ENCODE data around the gene ZNF22.
"Not testable (repeated sequence)": the region's sequence is repeated elsewhere in the genome, so short reads cannot be mapped to it uniquely, and the experiment has no call there.

ZNF22 gene

GRCh38 chr10:45006276-45007030 is 5.7 kb downstream of the ZNF22 start:
- H3K27me3 ChIP-seq (ENCODE audit: insufficient read depth, low read length) = no peaks in the 10 kb centered on the region
- H3K27ac ChIP-seq (ENCODE audit: low read length) = no peak overlapping the region
- H3K4me3 ChIP-seq (ENCODE audit: low read length) = no peak overlapping the region
- H3K36me3 ChIP-seq (ENCODE audit: insufficient read depth, low read depth, low read length) = peaks cover 26% of the 10 kb centered on the region
- no peak overlapping the region for H3K9ac ChIP-seq (ENCODE audit: low read depth, low read length)
- no peaks in the 10 kb centered on the region for H3K9me3 ChIP-seq (ENCODE audit: insufficient read depth, low read depth, low read length)
- peaks cover 7% of the 10 kb centered on the region; the same call in 1 of the 2 replicates for H3K4me1 ChIP-seq (ENCODE audit: insufficient read depth, low read length)

- H3K4me3 ChIP-seq (ENCODE audit: low read length) = no peak overlapping the region
- H3K27me3 ChIP-seq (ENCODE audit: insufficient read depth, low read length) = no peaks in the 10 kb centered on the region
- no peak overlapping the region for H3K27ac ChIP-seq (ENCODE audit: low read length)
- H3K36me3 ChIP-seq (ENCODE audit: insufficient read depth, low read depth, low read length) = peaks cover 19% of the 10 kb centered on the region
- H3K4me1 ChIP-seq (ENCODE audit: insufficient read depth, low read length) = no peaks in the 10 kb centered on the region; the same call in 1 of the 2 replicates
- H3K9me3 ChIP-seq (ENCODE audit: insufficient read depth, low read depth, low read length) = no peaks in the 10 kb centered on the region
- H3K9ac ChIP-seq (ENCODE audit: low read depth, low read length) = no peak overlapping the region
Measured at GRCh38 chr10:45008524-45009161, 7.9 kb downstream of the ZNF22 start.

GRCh38 chr10:45014557-45014956 is 13.8 kb downstream of the ZNF22 start:
- H3K27me3 ChIP-seq (ENCODE audit: insufficient read depth, low read length); H3K27ac ChIP-seq (ENCODE audit: low read length); H3K9me3 ChIP-seq (ENCODE audit: insufficient read depth, low read depth, low read length); H3K4me1 ChIP-seq (ENCODE audit: insufficient read depth, low read length); H3K4me3 ChIP-seq (ENCODE audit: low read length); H3K36me3 ChIP-seq (ENCODE audit: insufficient read depth, low read depth, low read length); H3K9ac ChIP-seq (ENCODE audit: low read depth, low read length): not testable (repeated sequence)

GRCh38 chr10:45015590-45015989 is 14.9 kb downstream of the ZNF22 start:
- Histone ChIP-seq H3K4me1 (ENCODE audit: insufficient read depth, low read length) (no peaks in the 10 kb centered on the region), H3K27ac (ENCODE audit: low read length) (no peak overlapping the region), H3K36me3 (ENCODE audit: insufficient read depth, low read depth, low read length) (no peaks in the 10 kb centered on the region), H3K9me3 (ENCODE audit: insufficient read depth, low read depth, low read length) (peaks cover 5% of the 10 kb centered on the region; the same call in 1 of the 2 replicates), H3K27me3 (ENCODE audit: insufficient read depth, low read length) (no peaks in the 10 kb centered on the region), H3K4me3 (ENCODE audit: low read length) (no peak overlapping the region), H3K9ac (ENCODE audit: low read depth, low read length) (no peak overlapping the region)

- Histone ChIP-seq H3K9me3 (ENCODE audit: insufficient read depth, low read depth, low read length) (no peaks in the 10 kb centered on the region), H3K9ac (ENCODE audit: low read depth, low read length) (no peak overlapping the region), H3K27ac (ENCODE audit: low read length) (no peak overlapping the region)
Measured at GRCh38 chr10:45023426-45023825, 22.7 kb downstream of the ZNF22 start.

GRCh38 chr10:45034301-45034700 is 33.6 kb downstream of the ZNF22 start:
- Histone ChIP-seq H3K4me3 (ENCODE audit: low read length) (no peak overlapping the region), H3K9ac (ENCODE audit: low read depth, low read length) (no peak overlapping the region), H3K27ac (ENCODE audit: low read length) (no peak overlapping the region), H3K27me3 (ENCODE audit: insufficient read depth, low read length) (no peaks in the 10 kb centered on the region), H3K9me3 (ENCODE audit: insufficient read depth, low read depth, low read length) (peaks cover 10% of the 10 kb centered on the region; the same call in 1 of the 2 replicates), H3K4me1 (ENCODE audit: insufficient read depth, low read length) (no peaks in the 10 kb centered on the region), H3K36me3 (ENCODE audit: insufficient read depth, low read depth, low read length) (no peaks in the 10 kb centered on the region)

More at GRCh38 chr10:45023426-45023825, 22.7 kb downstream of the ZNF22 start:
- Histone ChIP-seq H3K36me3 (ENCODE audit: insufficient read depth, low read depth, low read length) (no peaks in the 10 kb centered on the region), H3K4me3 (ENCODE audit: low read length) (no peak overlapping the region), H3K4me1 (ENCODE audit: insufficient read depth, low read length) (no peaks in the 10 kb centered on the region), H3K27me3 (ENCODE audit: insufficient read depth, low read length) (no peaks in the 10 kb centered on the region)

- Histone ChIP-seq H3K4me3 (ENCODE audit: low read length) (no peak overlapping the region), H3K36me3 (ENCODE audit: insufficient read depth, low read depth, low read length) (no peaks in the 10 kb centered on the region), H3K9ac (ENCODE audit: low read depth, low read length) (no peak overlapping the region), H3K9me3 (ENCODE audit: insufficient read depth, low read depth, low read length) (peaks cover 6% of the 10 kb centered on the region; the same call in 1 of the 2 replicates), H3K27ac (ENCODE audit: low read length) (no peak overlapping the region), H3K4me1 (ENCODE audit: insufficient read depth, low read length) (no peaks in the 10 kb centered on the region), H3K27me3 (ENCODE audit: insufficient read depth, low read length) (no peaks in the 10 kb centered on the region)
Measured at GRCh38 chr10:45035673-45036072, 35.0 kb downstream of the ZNF22 start.

GRCh38 chr10:45040921-45041542 is 40.3 kb downstream of the ZNF22 start:
- no peak overlapping the region for H3K27ac ChIP-seq (ENCODE audit: low read length)

GRCh38 chr10:45044290-45044689 is 43.6 kb downstream of the ZNF22 start:
- peaks cover 14% of the 10 kb centered on the region; the same call in 1 of the 2 replicates for H3K4me1 ChIP-seq (ENCODE audit: insufficient read depth, low read length)
- H3K27ac ChIP-seq (ENCODE audit: low read length) = peak overlapping the region; percentile 67

More at GRCh38 chr10:45040921-45041542, 40.3 kb downstream of the ZNF22 start:
- Histone ChIP-seq H3K9ac (ENCODE audit: low read depth, low read length) (no peak overlapping the region), H3K4me1 (ENCODE audit: insufficient read depth, low read length) (peaks cover 14% of the 10 kb centered on the region; the same call in 1 of the 2 replicates), H3K9me3 (ENCODE audit: insufficient read depth, low read depth, low read length) (no peaks in the 10 kb centered on the region), H3K4me3 (ENCODE audit: low read length) (no peak overlapping the region), H3K36me3 (ENCODE audit: insufficient read depth, low read depth, low read length) (no peaks in the 10 kb centered on the region), H3K27me3 (ENCODE audit: insufficient read depth, low read length) (no peaks in the 10 kb centered on the region)

GRCh38 chr10:45050551-45051235 is 50.0 kb downstream of the ZNF22 start:
- H3K4me1 ChIP-seq (ENCODE audit: insufficient read depth, low read length) = no peaks in the 10 kb centered on the region; the same call in 1 of the 2 replicates
- no peak overlapping the region for H3K9ac ChIP-seq (ENCODE audit: low read depth, low read length)
- H3K9me3 ChIP-seq (ENCODE audit: insufficient read depth, low read depth, low read length) = no peaks in the 10 kb centered on the region
- no peaks in the 10 kb centered on the region for H3K27me3 ChIP-seq (ENCODE audit: insufficient read depth, low read length)
- no peak overlapping the region for H3K27ac ChIP-seq (ENCODE audit: low read length)
- H3K4me3 ChIP-seq (ENCODE audit: low read length) = no peak overlapping the region
- no peaks in the 10 kb centered on the region for H3K36me3 ChIP-seq (ENCODE audit: insufficient read depth, low read depth, low read length)

More at GRCh38 chr10:45044290-45044689, 43.6 kb downstream of the ZNF22 start:
- Histone ChIP-seq H3K9ac (ENCODE audit: low read depth, low read length) (peak overlapping the region; percentile 57; the same call in 1 of the 2 replicates), H3K27me3 (ENCODE audit: insufficient read depth, low read length) (no peaks in the 10 kb centered on the region), H3K4me3 (ENCODE audit: low read length) (peak overlapping the region; percentile 53), H3K36me3 (ENCODE audit: insufficient read depth, low read depth, low read length) (no peaks in the 10 kb centered on the region), H3K9me3 (ENCODE audit: insufficient read depth, low read depth, low read length) (no peaks in the 10 kb centered on the region)

- no peaks in the 10 kb centered on the region; the same call in 1 of the 2 replicates for H3K9me3 ChIP-seq (ENCODE audit: insufficient read depth, low read depth, low read length)
- no peaks in the 10 kb centered on the region for H3K4me1 ChIP-seq (ENCODE audit: insufficient read depth, low read length)
- no peaks in the 10 kb centered on the region for H3K27me3 ChIP-seq (ENCODE audit: insufficient read depth, low read length)
- H3K9ac ChIP-seq (ENCODE audit: low read depth, low read length) = no peak overlapping the region
- no peak overlapping the region for H3K27ac ChIP-seq (ENCODE audit: low read length)
- H3K4me3 ChIP-seq (ENCODE audit: low read length) = no peak overlapping the region
- H3K36me3 ChIP-seq (ENCODE audit: insufficient read depth, low read depth, low read length) = no peaks in the 10 kb centered on the region
Measured at GRCh38 chr10:45052700-45053099, 52.0 kb downstream of the ZNF22 start.
